Activated CD8-positive, alpha-beta memory T cell treated with anti-CD3 and anti-CD28 coated beads, Interleukin-2, amount 10 ng/mL, durations not matched to agents 7 days and 5 days (primary cell): ENCODE data around the gene NGEF. TPM values are rescaled to one million over a fixed set of nuclear protein-coding genes. Genes with fewer than 3 reads are reported as not detected.

Experiments
- ATAC-seq: fragments of 150-1000 bp; cut with Tn5 transposase; one replicate; pipeline ENCODE4 v1.10.0; 2021; ENCODE audit warnings: moderate library complexity
- CTCF ChIA-PET: fragments of 350-600 bp; sonication (Branson Sonifier 250); formaldehyde crosslinking; loops from one replicate; lab custom pipeline; 2021; ENCODE audit warnings: antibody characterized with exemption; lab: Charles Lee
- DNase-seq: peaks from one replicate; pipeline ENCODE4 v3.0.0-alpha.2; 2020
- H3K27ac Mint-ChIP-seq: one replicate; pipeline ENCODE4 v1.8.0; 2021; ENCODE audit warnings: mild to moderate bottlenecking, mixed read lengths
- H3K27me3 Mint-ChIP-seq: one replicate; pipeline ENCODE4 v1.8.0; 2021; ENCODE audit warnings: mixed read lengths
- H3K36me3 Mint-ChIP-seq: one replicate; pipeline ENCODE4 v1.8.0; 2021; ENCODE audit warnings: mild to moderate bottlenecking, mixed read lengths
- H3K4me1 Mint-ChIP-seq: one replicate; pipeline ENCODE4 v1.8.0; 2021; ENCODE audit warnings: mixed read lengths
- H3K4me3 Mint-ChIP-seq: one replicate; pipeline ENCODE4 v1.8.0; 2021; ENCODE audit warnings: mild to moderate bottlenecking, moderate library complexity, mixed read lengths
- H3K9me3 Mint-ChIP-seq: one replicate; pipeline ENCODE4 v1.8.0; 2022; ENCODE audit warnings: low read depth, mixed read lengths
- total RNA-seq, 2 experiments: library from RNA; stranded (reverse); gene quantifications; one replicate each; pipeline ENCODE4 v1.2.3, GENCODE V29; 2021

NGEF gene
- total RNA-seq, 2 experiments from 2014 or later = not detected

- ATAC-seq (no peak), DNase-seq (no peak)
- no peaks in the 10 kb centered on the region for H3K4me1 Mint-ChIP-seq
- no peaks in the 10 kb centered on the region for H3K9me3 Mint-ChIP-seq
- peaks cover 29% of the 10 kb centered on the region for H3K27me3 Mint-ChIP-seq
- H3K4me3 Mint-ChIP-seq = no peak overlapping the region
- H3K27ac Mint-ChIP-seq = no peak overlapping the region
- CTCF ChIA-PET = no interaction called here
- no peaks in the 10 kb centered on the region for H3K36me3 Mint-ChIP-seq
Measured at GRCh38 chr2:232993231-232993821, 19.7 kb downstream of the NGEF start.

DNA sequence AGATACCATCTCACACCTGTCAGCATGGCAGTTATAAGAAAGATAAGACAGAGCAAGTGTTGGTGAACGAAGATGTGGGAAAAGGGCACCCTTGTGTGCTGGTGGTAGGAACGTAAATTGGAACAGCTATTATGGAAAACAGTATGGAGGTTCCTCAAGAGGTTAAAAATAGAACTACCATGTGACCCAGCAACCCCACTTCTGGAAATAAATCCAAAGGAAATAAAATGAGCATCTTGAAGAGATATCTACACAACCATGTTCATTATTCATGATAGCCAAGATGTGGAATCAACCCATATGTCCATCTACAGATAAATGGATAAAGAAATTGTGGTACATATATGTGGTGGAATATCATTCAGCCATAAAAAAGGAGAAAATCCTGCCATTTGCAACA is 26.9 kb downstream of the NGEF start:
- no peaks in the 10 kb centered on the region for H3K4me1 Mint-ChIP-seq
- DNase-seq (no peak), ATAC-seq (no peak)
- CTCF ChIA-PET = no interaction called here
- H3K9me3 Mint-ChIP-seq = peaks cover 4% of the 10 kb centered on the region
- H3K4me3 Mint-ChIP-seq = no peak overlapping the region
- H3K27me3 Mint-ChIP-seq = peaks cover 36% of the 10 kb centered on the region
- no peak overlapping the region for H3K27ac Mint-ChIP-seq
- H3K36me3 Mint-ChIP-seq = no peaks in the 10 kb centered on the region

DNA sequence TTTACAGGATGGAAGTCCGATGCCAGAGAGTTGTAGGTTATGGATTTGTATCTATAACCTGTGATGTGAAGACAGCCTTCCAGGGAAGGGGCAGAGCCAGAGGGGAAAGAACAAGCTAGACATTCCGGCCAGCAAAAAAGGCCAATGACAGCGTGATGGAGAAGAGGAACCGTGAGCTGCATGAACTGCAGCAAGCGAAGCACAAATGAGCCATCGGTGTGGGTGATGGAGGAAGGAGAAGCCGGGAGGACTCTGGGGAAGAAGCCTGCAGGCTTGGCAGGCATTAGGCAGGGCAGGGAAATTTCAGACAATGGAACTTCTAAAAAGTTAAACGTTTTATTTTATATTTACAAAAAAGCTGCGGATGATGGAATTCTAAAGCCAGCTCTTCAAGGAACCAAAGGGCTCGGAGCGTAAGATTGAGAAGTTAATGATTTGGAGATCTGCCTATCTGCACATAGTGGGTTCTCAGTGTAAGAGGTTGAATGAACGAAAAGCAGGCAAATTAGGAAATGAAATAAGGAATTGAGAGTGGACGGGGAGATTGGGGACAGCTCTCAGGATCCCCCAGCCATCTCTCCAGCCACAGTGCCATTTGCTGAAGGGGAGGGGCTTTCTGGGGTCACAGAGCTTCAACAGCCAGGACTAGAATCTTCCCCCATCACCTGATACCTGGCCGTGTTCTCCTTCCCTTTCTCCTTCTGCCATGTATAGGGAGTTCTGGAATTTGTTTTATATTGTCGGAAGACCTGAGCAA is 28.4 kb downstream of the NGEF start:
- DNase-seq = no peak
- Mint-ChIP-seq H3K4me1 (no peaks in the 10 kb centered on the region), H3K27me3 (peaks cover 32% of the 10 kb centered on the region), H3K27ac (no peak overlapping the region), H3K4me3 (no peak overlapping the region), H3K36me3 (no peaks in the 10 kb centered on the region), H3K9me3 (peaks cover 4% of the 10 kb centered on the region)
- ATAC-seq = no peak
- CTCF ChIA-PET = interaction anchor here (1.6 to 1.7 kb wide), 2 partner anchors 11 to 69 kb away, joined by 3 read pairs; no protein-coding TSS in a partner anchor

GRCh38 chr2:232983669-232984140 is 29.4 kb downstream of the NGEF start:
- H3K4me3 Mint-ChIP-seq = no peak overlapping the region
- ATAC-seq (no peak), DNase-seq (no peak)
- H3K27me3 Mint-ChIP-seq = peaks cover 26% of the 10 kb centered on the region
- CTCF ChIA-PET = interaction anchor here (1.6 to 1.7 kb wide), 2 partner anchors 10 to 70 kb away, joined by 3 read pairs; no protein-coding TSS in a partner anchor
- no peak overlapping the region for H3K27ac Mint-ChIP-seq
- H3K4me1 Mint-ChIP-seq = no peaks in the 10 kb centered on the region
- no peaks in the 10 kb centered on the region for H3K36me3 Mint-ChIP-seq
- H3K9me3 Mint-ChIP-seq = peaks cover 4% of the 10 kb centered on the region

- CTCF ChIA-PET = interaction anchor here (1.6 kb wide), 1 partner anchor 70 kb away, joined by 3 read pairs; no protein-coding TSS in a partner anchor
- H3K36me3 Mint-ChIP-seq = no peaks in the 10 kb centered on the region
Measured at GRCh38 chr2:232982926-232983668, 30.0 kb downstream of the NGEF start.

GRCh38 chr2:232981767-232982360 is 31.2 kb downstream of the NGEF start:
- H3K27me3 Mint-ChIP-seq = peaks cover 20% of the 10 kb centered on the region
- no peak overlapping the region for H3K27ac Mint-ChIP-seq
- no peak for ATAC-seq
- peak; percentile 33 for DNase-seq
- no peak overlapping the region for H3K4me3 Mint-ChIP-seq
- CTCF ChIA-PET = no interaction called here
- H3K4me1 Mint-ChIP-seq = no peaks in the 10 kb centered on the region
- peaks cover 4% of the 10 kb centered on the region for H3K9me3 Mint-ChIP-seq
- no peaks in the 10 kb centered on the region for H3K36me3 Mint-ChIP-seq

More at GRCh38 chr2:232982926-232983668, 30.0 kb downstream of the NGEF start:
- peaks cover 23% of the 10 kb centered on the region for H3K27me3 Mint-ChIP-seq
- H3K9me3 Mint-ChIP-seq = peaks cover 4% of the 10 kb centered on the region
- no peak overlapping the region for H3K4me3 Mint-ChIP-seq
- DNase-seq (no peak), ATAC-seq (no peak)
- no peaks in the 10 kb centered on the region for H3K4me1 Mint-ChIP-seq
- H3K27ac Mint-ChIP-seq = no peak overlapping the region

DNA sequence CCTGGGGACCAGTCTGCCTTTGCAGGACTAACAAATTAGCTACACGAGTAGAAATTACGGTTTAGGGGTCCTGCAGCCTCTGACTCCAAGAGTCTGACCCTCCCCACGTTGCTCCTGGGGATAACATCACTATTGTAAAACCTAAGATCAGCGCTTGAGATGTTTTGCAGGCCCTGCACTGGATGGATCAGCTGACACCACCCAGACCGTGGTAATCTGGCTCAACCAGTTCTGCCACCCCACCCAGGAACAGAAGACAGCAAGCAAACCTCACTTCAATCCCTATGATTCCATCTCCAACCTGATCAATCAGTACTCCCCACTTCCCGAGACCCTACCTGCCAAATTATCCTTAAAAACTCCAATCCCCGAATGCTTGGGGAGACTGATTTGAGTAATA is 31.7 kb downstream of the NGEF start:
- Mint-ChIP-seq H3K4me3 (no peak overlapping the region), H3K4me1 (no peaks in the 10 kb centered on the region), H3K27ac (no peak overlapping the region), H3K36me3 (no peaks in the 10 kb centered on the region), H3K27me3 (peaks cover 18% of the 10 kb centered on the region), H3K9me3 (peaks cover 4% of the 10 kb centered on the region)
- DNase-seq (no peak), ATAC-seq (no peak)
- CTCF ChIA-PET = no interaction called here

DNA sequence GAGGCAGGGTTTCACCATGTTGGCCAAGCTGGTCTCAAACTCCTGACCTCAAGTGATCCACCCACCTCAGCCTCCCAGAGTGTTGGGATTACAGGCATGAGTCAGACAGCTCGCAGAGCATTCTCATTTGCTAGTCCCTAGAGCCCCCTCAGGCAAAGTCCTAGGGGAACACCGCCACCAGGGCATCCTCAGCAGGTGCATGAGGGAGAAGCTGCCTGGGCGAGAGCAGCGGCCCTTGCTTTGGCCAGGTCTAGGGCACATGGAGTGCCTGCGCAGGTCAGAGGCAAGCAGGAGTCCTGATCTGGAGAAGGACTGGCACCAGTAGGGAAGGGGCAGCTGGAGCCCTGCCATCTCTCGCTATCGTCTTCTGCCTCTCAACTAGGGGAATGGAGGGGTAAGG is 32.4 kb downstream of the NGEF start:
- H3K36me3 Mint-ChIP-seq = no peaks in the 10 kb centered on the region
- CTCF ChIA-PET = no interaction called here
- H3K27me3 Mint-ChIP-seq = peaks cover 17% of the 10 kb centered on the region
- DNase-seq = no peak
- ATAC-seq = no peak
- H3K27ac Mint-ChIP-seq = no peak overlapping the region
- H3K9me3 Mint-ChIP-seq = no peaks in the 10 kb centered on the region
- no peak overlapping the region for H3K4me3 Mint-ChIP-seq
- H3K4me1 Mint-ChIP-seq = no peaks in the 10 kb centered on the region

DNA sequence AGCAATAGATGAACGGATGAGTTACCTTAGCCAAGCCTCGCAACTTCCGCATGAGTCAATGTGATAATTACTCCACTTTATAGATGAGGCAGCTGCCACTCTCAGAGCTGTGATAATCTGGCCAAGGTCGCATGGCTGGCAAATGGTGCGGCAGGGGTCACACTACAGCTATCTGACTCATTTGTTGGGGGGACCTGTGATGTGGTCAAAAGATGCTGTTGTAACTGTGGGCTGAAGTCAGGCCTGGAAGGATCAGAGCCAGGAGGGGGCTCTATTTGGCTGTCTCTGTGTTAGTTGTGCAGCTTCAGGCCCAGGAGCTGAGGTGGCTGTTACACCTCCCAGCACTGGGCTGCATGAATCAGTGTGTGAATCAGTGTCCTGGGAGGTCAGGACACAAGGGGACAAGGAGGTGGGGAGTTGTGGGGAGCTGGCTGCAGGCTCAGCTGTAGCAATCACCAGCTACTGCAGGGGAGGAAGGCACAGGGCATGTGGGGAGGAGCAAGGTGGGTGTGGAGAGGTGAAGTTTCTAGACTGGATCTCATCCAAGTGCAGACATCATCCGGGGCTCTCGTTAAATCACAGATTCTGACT is 33.1 kb downstream of the NGEF start:
- Mint-ChIP-seq H3K4me1 (no peaks in the 10 kb centered on the region), H3K27ac (no peak overlapping the region), H3K9me3 (no peaks in the 10 kb centered on the region), H3K27me3 (peaks cover 20% of the 10 kb centered on the region), H3K4me3 (no peak overlapping the region), H3K36me3 (no peaks in the 10 kb centered on the region)
- CTCF ChIA-PET = interaction anchor here (0.7 kb wide), 1 partner anchor 120 kb away, joined by 3 read pairs; no protein-coding TSS in a partner anchor
- DNase-seq (no peak), ATAC-seq (no peak)

- no peak for ATAC-seq
- no peak overlapping the region for H3K27ac Mint-ChIP-seq
- H3K27me3 Mint-ChIP-seq = peaks cover 9% of the 10 kb centered on the region
- no peaks in the 10 kb centered on the region for H3K4me1 Mint-ChIP-seq
- CTCF ChIA-PET = no interaction called here
- H3K9me3 Mint-ChIP-seq = no peaks in the 10 kb centered on the region
- no peak for DNase-seq
- no peak overlapping the region for H3K4me3 Mint-ChIP-seq
- no peaks in the 10 kb centered on the region for H3K36me3 Mint-ChIP-seq
Measured at GRCh38 chr2:232977438-232977971, 35.6 kb downstream of the NGEF start.

DNA sequence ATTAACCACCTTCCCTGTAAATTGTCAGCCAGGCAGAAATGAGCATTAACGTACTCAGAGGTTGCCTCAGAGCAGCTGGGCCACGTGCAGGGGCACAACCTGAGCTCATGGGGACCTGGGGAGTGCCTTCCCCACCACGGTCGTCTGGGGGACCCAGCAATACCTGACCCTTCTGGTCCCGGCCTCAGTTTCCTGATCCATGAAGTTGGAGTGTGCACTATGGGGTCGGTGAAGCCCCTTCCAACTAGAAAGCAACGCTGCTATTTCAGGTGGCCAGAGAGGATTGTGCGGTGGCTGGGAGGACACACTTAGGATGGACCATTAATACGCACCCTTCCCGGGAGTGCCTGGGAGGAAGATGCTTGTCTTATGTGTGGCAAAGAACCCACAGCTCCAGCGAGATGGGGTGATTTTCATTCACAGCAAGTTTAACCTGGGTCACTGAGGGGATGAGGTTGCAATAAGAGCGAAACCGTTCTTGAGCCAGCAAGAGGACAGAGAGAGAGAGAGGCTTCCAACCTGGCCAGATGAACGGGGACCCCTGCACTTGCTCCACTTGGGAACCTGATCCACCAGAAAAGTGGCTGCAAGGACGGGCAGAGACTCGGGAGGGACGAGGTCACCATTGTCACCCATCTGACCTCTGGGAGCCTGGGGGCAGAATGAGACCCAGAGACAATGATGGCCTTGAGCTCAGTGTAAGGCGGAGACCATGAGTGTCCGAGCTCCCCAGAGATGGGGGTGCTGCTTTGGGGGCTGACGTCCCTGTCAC is 36.2 kb downstream of the NGEF start:
- CTCF ChIA-PET = no interaction called here
- Mint-ChIP-seq H3K27ac (no peak overlapping the region), H3K4me3 (no peak overlapping the region), H3K9me3 (no peaks in the 10 kb centered on the region), H3K27me3 (peaks cover 11% of the 10 kb centered on the region), H3K36me3 (no peaks in the 10 kb centered on the region), H3K4me1 (no peaks in the 10 kb centered on the region)
- ATAC-seq = no peak
- no peak for DNase-seq

DNA sequence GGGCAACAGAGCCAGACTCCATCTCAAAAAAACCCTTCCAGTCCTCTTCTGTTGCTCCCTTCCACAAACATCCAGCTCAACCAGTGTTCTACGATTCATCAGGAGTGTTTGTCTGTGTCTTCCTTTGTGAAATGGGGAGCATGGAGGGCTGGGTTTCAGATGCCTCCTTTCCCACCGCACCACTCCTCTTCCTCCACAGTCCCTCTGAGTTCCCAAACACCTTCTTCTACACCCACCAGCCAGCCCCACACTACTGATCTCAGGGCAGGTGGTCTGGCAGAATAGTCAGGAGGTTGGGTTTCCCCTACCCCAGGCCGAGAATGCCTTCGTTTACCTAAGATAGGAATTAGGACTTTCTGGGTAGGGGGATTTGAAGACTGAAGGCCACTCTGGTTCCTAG is 36.9 kb downstream of the NGEF start:
- H3K27me3 Mint-ChIP-seq = peaks cover 11% of the 10 kb centered on the region
- H3K27ac Mint-ChIP-seq = no peak overlapping the region
- H3K4me3 Mint-ChIP-seq = no peak overlapping the region
- ATAC-seq (no peak), DNase-seq (no peak)
- H3K9me3 Mint-ChIP-seq = no peaks in the 10 kb centered on the region
- CTCF ChIA-PET = interaction anchor here (0.6 kb wide), 1 partner anchor 340 kb away, joined by 3 read pairs; no protein-coding TSS in a partner anchor
- H3K36me3 Mint-ChIP-seq = no peaks in the 10 kb centered on the region
- H3K4me1 Mint-ChIP-seq = no peaks in the 10 kb centered on the region
